HG02642 (cell line): ENCODE measurements around the gene GAS2.

Experiments
- ATAC-seq: cut with Tn5 transposase; IDR thresholded peaks from one replicate; pipeline ENCODE4 v1.9.1; 2021; ENCODE audit warnings: mild to moderate bottlenecking; ENCODE audit not compliant: unreplicated experiment, poor library complexity

Gene GAS2

GRCh38 chr11:22670830-22671229 is 4.4 kb downstream of the GAS2 start:
- no peak for ATAC-seq

- ATAC-seq, result no peak
Observed at GRCh38 chr11:22671751-22672150, 5.3 kb downstream of the GAS2 start.

GRCh38 chr11:22674470-22675439 is 8.3 kb downstream of the GAS2 start:
- no peak for ATAC-seq

- peak; percentile 42 for ATAC-seq
Observed at GRCh38 chr11:22677153-22677903, 10.9 kb downstream of the GAS2 start.

- ATAC-seq, result no peak
Observed at GRCh38 chr11:22680628-22681027, 14.2 kb downstream of the GAS2 start.

- peak; percentile 38 for ATAC-seq
Observed at GRCh38 chr11:22681281-22681812, 14.9 kb downstream of the GAS2 start.

- no peak for ATAC-seq
Observed at GRCh38 chr11:22684082-22684481, 17.7 kb downstream of the GAS2 start.

- ATAC-seq, result no peak
Observed at GRCh38 chr11:22685111-22685510, 18.7 kb downstream of the GAS2 start.

- no peak for ATAC-seq
Observed at GRCh38 chr11:22688914-22689313, 22.5 kb downstream of the GAS2 start.

- ATAC-seq, result no peak
Observed at GRCh38 chr11:22690257-22690656, 23.8 kb downstream of the GAS2 start.

GRCh38 chr11:22690871-22691270 is 24.5 kb downstream of the GAS2 start:
- ATAC-seq, result no peak

GRCh38 chr11:22699388-22699787 is 33.0 kb downstream of the GAS2 start:
- peak; percentile 51 for ATAC-seq

GRCh38 chr11:22702031-22702430 is 35.6 kb downstream of the GAS2 start:
- no peak for ATAC-seq

GRCh38 chr11:22703040-22703439 is 36.6 kb downstream of the GAS2 start:
- ATAC-seq, result no peak

GRCh38 chr11:22703591-22703990 is 37.2 kb downstream of the GAS2 start:
- no peak for ATAC-seq

GRCh38 chr11:22707119-22707899 is 40.9 kb downstream of the GAS2 start:
- no peak for ATAC-seq

- ATAC-seq, result no peak
Observed at GRCh38 chr11:22711071-22711770, 44.8 kb downstream of the GAS2 start.

GRCh38 chr11:22711880-22712279 is 45.5 kb downstream of the GAS2 start:
- no peak for ATAC-seq

GRCh38 chr11:22713336-22713735 is 46.9 kb downstream of the GAS2 start:
- no peak for ATAC-seq

GRCh38 chr11:22715971-22716370 is 49.6 kb downstream of the GAS2 start:
- no peak for ATAC-seq
